ENCODE data around the gene SPEG.

- TF ChIP-seq CTCF (conservative IDR thresholded peaks at IDR 0.05; ENCODE audit: low read depth in 2 of 2) (no peak), EZH2phosphoT487 (IDR thresholded peaks at IDR 0.05; ENCODE audit: unreplicated experiment) (no peak), EZH2 (IDR thresholded peaks at IDR 0.05; ENCODE audit: low read depth, unreplicated experiment) (no peak), POLR2AphosphoS5 (IDR thresholded peaks at IDR 0.05; ENCODE audit: low read depth) (peak; percentile 73), CREB1 (CRISPR knock-in tag; IDR thresholded peaks at IDR 0.05; ENCODE audit: low read depth) (peak; percentile 64), STAT1 (IDR thresholded peaks at IDR 0.05; ENCODE audit: unreplicated experiment) (no peak), JUNB (IDR thresholded peaks at IDR 0.05; ENCODE audit: unreplicated experiment) (no peak), NANOG (IDR thresholded peaks at IDR 0.05; ENCODE audit: borderline replicate concordance) (no peak), ZNF114 (CRISPR knock-in tag; IDR thresholded peaks at IDR 0.05) (no peak), ZNF331 (CRISPR knock-in tag; IDR thresholded peaks at IDR 0.05; ENCODE audit: low read depth) (no peak)
- TF ChIP-seq, protein P1, sequence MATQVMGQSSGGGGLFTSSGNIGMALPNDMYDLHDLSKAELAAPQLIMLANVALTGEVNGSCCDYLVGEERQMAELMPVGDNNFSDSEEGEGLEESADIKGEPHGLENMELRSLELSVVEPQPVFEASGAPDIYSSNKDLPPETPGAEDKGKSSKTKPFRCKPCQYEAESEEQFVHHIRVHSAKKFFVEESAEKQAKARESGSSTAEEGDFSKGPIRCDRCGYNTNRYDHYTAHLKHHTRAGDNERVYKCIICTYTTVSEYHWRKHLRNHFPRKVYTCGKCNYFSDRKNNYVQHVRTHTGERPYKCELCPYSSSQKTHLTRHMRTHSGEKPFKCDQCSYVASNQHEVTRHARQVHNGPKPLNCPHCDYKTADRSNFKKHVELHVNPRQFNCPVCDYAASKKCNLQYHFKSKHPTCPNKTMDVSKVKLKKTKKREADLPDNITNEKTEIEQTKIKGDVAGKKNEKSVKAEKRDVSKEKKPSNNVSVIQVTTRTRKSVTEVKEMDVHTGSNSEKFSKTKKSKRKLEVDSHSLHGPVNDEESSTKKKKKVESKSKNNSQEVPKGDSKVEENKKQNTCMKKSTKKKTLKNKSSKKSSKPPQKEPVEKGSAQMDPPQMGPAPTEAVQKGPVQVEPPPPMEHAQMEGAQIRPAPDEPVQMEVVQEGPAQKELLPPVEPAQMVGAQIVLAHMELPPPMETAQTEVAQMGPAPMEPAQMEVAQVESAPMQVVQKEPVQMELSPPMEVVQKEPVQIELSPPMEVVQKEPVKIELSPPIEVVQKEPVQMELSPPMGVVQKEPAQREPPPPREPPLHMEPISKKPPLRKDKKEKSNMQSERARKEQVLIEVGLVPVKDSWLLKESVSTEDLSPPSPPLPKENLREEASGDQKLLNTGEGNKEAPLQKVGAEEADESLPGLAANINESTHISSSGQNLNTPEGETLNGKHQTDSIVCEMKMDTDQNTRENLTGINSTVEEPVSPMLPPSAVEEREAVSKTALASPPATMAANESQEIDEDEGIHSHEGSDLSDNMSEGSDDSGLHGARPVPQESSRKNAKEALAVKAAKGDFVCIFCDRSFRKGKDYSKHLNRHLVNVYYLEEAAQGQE (IDR thresholded peaks at IDR 0.05; ENCODE audit: unreplicated experiment), result peak; percentile 5
- TF ChIP-seq, protein P2, sequence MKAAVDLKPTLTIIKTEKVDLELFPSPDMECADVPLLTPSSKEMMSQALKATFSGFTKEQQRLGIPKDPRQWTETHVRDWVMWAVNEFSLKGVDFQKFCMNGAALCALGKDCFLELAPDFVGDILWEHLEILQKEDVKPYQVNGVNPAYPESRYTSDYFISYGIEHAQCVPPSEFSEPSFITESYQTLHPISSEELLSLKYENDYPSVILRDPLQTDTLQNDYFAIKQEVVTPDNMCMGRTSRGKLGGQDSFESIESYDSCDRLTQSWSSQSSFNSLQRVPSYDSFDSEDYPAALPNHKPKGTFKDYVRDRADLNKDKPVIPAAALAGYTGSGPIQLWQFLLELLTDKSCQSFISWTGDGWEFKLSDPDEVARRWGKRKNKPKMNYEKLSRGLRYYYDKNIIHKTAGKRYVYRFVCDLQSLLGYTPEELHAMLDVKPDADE (IDR thresholded peaks at IDR 0.05), result peak; percentile 86
- TF ChIP-seq, protein P3, sequence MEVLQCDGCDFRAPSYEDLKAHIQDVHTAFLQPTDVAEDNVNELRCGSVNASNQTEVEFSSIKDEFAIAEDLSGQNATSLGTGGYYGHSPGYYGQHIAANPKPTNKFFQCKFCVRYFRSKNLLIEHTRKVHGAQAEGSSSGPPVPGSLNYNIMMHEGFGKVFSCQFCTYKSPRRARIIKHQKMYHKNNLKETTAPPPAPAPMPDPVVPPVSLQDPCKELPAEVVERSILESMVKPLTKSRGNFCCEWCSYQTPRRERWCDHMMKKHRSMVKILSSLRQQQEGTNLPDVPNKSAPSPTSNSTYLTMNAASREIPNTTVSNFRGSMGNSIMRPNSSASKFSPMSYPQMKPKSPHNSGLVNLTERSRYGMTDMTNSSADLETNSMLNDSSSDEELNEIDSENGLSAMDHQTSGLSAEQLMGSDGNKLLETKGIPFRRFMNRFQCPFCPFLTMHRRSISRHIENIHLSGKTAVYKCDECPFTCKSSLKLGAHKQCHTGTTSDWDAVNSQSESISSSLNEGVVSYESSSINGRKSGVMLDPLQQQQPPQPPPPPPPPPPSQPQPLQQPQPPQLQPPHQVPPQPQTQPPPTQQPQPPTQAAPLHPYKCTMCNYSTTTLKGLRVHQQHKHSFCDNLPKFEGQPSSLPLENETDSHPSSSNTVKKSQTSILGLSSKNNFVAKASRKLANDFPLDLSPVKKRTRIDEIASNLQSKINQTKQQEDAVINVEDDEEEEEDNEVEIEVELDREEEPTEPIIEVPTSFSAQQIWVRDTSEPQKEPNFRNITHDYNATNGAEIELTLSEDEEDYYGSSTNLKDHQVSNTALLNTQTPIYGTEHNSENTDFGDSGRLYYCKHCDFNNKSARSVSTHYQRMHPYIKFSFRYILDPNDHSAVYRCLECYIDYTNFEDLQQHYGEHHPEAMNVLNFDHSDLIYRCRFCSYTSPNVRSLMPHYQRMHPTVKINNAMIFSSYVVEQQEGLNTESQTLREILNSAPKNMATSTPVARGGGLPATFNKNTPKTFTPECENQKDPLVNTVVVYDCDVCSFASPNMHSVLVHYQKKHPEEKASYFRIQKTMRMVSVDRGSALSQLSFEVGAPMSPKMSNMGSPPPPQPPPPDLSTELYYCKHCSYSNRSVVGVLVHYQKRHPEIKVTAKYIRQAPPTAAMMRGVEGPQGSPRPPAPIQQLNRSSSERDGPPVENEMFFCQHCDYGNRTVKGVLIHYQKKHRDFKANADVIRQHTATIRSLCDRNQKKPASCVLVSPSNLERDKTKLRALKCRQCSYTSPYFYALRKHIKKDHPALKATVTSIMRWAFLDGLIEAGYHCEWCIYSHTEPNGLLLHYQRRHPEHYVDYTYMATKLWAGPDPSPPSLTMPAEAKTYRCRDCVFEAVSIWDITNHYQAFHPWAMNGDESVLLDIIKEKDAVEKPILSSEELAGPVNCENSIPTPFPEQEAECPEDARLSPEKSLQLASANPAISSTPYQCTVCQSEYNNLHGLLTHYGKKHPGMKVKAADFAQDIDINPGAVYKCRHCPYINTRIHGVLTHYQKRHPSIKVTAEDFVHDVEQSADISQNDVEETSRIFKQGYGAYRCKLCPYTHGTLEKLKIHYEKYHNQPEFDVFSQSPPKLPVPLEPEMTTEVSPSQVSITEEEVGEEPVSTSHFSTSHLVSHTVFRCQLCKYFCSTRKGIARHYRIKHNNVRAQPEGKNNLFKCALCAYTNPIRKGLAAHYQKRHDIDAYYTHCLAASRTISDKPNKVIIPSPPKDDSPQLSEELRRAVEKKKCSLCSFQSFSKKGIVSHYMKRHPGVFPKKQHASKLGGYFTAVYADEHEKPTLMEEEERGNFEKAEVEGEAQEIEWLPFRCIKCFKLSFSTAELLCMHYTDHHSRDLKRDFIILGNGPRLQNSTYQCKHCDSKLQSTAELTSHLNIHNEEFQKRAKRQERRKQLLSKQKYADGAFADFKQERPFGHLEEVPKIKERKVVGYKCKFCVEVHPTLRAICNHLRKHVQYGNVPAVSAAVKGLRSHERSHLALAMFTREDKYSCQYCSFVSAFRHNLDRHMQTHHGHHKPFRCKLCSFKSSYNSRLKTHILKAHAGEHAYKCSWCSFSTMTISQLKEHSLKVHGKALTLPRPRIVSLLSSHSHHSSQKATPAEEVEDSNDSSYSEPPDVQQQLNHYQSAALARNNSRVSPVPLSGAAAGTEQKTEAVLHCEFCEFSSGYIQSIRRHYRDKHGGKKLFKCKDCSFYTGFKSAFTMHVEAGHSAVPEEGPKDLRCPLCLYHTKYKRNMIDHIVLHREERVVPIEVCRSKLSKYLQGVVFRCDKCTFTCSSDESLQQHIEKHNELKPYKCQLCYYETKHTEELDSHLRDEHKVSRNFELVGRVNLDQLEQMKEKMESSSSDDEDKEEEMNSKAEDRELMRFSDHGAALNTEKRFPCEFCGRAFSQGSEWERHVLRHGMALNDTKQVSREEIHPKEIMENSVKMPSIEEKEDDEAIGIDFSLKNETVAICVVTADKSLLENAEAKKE (CRISPR knock-in tag; IDR thresholded peaks at IDR 0.05), result no peak
Measured at GRCh38 chr2:219498280-219499057, 63.8 kb downstream of the SPEG start, which contains the start of gene GMPPA.

Measured in GM23338 (cell line).